Natural killer cell (primary cell): ENCODE measurements around the gene DUSP23. TPM values are rescaled to one million over a fixed set of nuclear protein-coding genes. Genes with fewer than 3 reads are reported as not detected.

Experiments
- ATAC-seq, 3 donors: fragments of 150-1000 bp in 2 of 3; fragments of 200-7000 bp in 1 of 3; cut with Tn5 transposase; 1 replicate in 1 of 3; 2 replicates in 2 of 3; pipeline ENCODE4 v1.10.0; 2021; ENCODE audit warnings: mild to moderate bottlenecking in 2 of 3, moderate library complexity in 2 of 3
- DNase-seq, 2 donors: peaks; one replicate each; pipeline versions ENCODE4 v3.0.0 to v3.0.0-alpha.2; 2013 to 2021; ENCODE audit warnings: mixed read lengths in 1 of 2
- H3K27ac ChIP-seq: one replicate; pipeline ENCODE4 v1.5.1; 2013; ENCODE audit warnings: mild to moderate bottlenecking, low read length
- H3K27me3 ChIP-seq: one replicate; pipeline ENCODE4 v1.6.1; 2013; ENCODE audit warnings: low read length; ENCODE audit not compliant: control insufficient read depth, insufficient read depth
- H3K36me3 ChIP-seq: one replicate; pipeline ENCODE4 v1.6.1; 2013; ENCODE audit warnings: low read length; ENCODE audit not compliant: control insufficient read depth, insufficient read depth
- H3K4me1 ChIP-seq: one replicate; pipeline ENCODE4 v1.6.1; 2013; ENCODE audit warnings: low read length; ENCODE audit not compliant: control insufficient read depth, insufficient read depth
- H3K4me3 ChIP-seq: one replicate; pipeline ENCODE4 v1.5.1; 2013; ENCODE audit warnings: low read length
- H3K9me3 ChIP-seq: one replicate; pipeline ENCODE4 v1.6.1; 2013; ENCODE audit warnings: low read length; ENCODE audit not compliant: control insufficient read depth, insufficient read depth
- H3K27ac Mint-ChIP-seq, 2 donors: one replicate each; pipeline ENCODE4 v1.8.0; 2022; ENCODE audit warnings: mild to moderate bottlenecking in 2 of 2, mixed read lengths in 2 of 2, moderate library complexity in 1 of 2
- H3K27me3 Mint-ChIP-seq, 2 donors: one replicate each; pipeline ENCODE4 v1.8.0; 2022; ENCODE audit warnings: low read depth in 2 of 2, mixed read lengths in 2 of 2
- H3K36me3 Mint-ChIP-seq: one replicate; pipeline ENCODE4 v1.8.0; 2022; ENCODE audit warnings: mixed read lengths
- H3K4me1 Mint-ChIP-seq, 2 donors: one replicate each; pipeline ENCODE4 v1.8.0; 2022; ENCODE audit warnings: mixed read lengths in 2 of 2
- H3K4me3 Mint-ChIP-seq: one replicate; pipeline ENCODE4 v1.8.0; 2022; ENCODE audit warnings: mild to moderate bottlenecking, moderate library complexity, mixed read lengths
- H3K9me3 Mint-ChIP-seq, 2 donors: one replicate each; pipeline ENCODE4 v1.8.0; 2022; ENCODE audit warnings: mixed read lengths in 2 of 2
- CTCF ChIP-seq: fragments of 200-600 bp; IDR thresholded peaks from one replicate; pipeline ENCODE4 v1.8.0; 2022; ENCODE audit warnings: antibody characterized with exemption
- WGBS: methylation state at CpG from one replicate; pipeline ENCODE4 v1.1.7; 2013; ENCODE audit warnings: missing lambda C conversion rate; ENCODE audit not compliant: insufficient coverage; 5-methylcytosine and 5-hydroxymethylcytosine counted together
- intact Hi-C: fragments of 100-400 bp; cut with micrococcal nuclease; formaldehyde crosslinking; loops from one replicate; pipeline ENCODE4 v1.14.2; 2022
- total RNA-seq, 4 donors: library from RNA; stranded (reverse); fragments of 120-200 nt in 1 of 4; gene quantifications; one replicate each; pipeline versions ENCODE4 v1.2.3 to v1.2.4, GENCODE V29; 2013 to 2022

DUSP23 gene
- total RNA-seq, 3 donors from 2014 or later (not counting 1 experiment from before 2014, with no cell fraction given) = 18.6 to 22.1 (median 21.1) TPM

DNA sequence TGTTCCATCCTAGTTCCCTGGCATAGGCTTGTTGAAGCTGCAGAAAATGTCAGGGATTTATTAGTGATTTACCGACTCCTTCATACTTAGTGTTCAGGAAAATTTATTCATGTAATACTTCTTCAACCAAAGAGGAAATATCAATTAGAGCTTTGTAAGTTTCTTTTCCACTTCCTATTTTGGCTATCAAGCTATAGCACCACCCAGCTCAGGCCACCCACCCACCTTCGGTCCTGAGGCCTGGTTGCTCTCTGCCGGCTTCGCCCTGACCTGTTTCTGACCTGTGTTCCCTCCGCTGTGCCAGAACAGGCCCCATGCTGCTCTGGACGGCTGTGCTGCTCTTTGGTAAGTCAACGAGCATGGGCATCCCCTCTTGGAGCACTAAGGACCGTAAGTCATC is 21.3 kb downstream of the DUSP23 start, which contains the start of gene FCRL6:
Gene FCRL6, plus strand, starts transcription at position 250 of the 400 bp plus-strand sequence. Its CDS starts 65 bp downstream, at position 315.
- H3K27ac ChIP-seq = peak within 1 kb of the TSS; percentile 57

DNA sequence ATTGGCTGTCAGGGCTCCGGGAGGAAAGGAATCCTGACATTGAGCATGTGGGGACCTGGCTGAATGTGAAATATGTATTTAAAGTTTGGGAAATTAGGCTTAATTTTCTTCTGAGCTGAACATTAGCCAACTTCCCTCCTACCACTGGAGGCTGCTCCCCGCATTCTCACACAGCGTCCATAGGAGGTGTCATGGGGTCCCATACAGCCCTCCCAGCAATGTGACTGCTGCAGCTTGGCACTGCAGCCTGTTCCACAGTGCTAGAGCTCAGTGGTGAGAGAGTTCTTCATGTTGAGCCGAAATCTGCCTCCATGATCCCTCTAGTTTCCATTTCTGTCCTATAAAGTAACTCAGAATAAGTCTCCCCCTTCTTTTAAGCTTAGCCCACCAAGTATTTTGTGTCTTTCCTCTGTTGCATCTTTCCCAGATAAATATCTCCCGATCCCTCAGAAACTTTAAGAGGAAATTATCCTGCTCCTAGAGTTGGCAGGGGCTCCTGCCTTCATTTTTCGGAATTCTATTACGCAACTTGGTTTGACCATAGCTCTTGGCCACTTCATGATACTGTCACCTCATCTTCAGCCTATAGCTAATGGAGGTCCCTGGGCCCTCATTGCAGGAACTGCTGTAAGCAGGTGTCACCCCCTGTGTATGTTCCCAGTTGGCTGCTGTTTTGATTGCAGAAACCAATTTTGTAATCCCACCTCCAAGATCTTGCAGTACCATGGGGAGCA is 23.4 kb downstream of the DUSP23 start:
- peaks cover 67% of the 10 kb centered on the region for H3K4me1 ChIP-seq
- H3K4me1 Mint-ChIP-seq = peaks cover 87 to 90% of the 10 kb centered on the region in 2 donors
- intact Hi-C loops = loop anchor here (1.0 to 10.0 kb wide), 3 partner anchors 10 to 201 kb away; no protein-coding TSS in a partner anchor

More for the DNA sequence above, 21.3 kb downstream of the DUSP23 start, which contains the start of gene FCRL6:
- peak within 1 kb of the TSS; percentile 96 for H3K4me3 Mint-ChIP-seq
- Histone ChIP-seq H3K27me3 (no peaks in the 10 kb centered on the region), H3K4me3 (peak within 1 kb of the TSS; percentile 49), H3K9me3 (no peaks in the 10 kb centered on the region), H3K4me1 (peaks cover 67% of the 10 kb centered on the region), H3K36me3 (peaks cover 9% of the 10 kb centered on the region)
- peak within 1 kb of the TSS; percentile 87 to 90 for H3K27ac Mint-ChIP-seq
- no peak for DNase-seq
- peaks cover 0 to 4% of the 10 kb centered on the region in 2 donors for H3K9me3 Mint-ChIP-seq
- TF ChIP-seq CTCF = no peak
- intact Hi-C loops = loop anchor here (5.0 to 10.0 kb wide), 2 partner anchors 50 to 203 kb away; no protein-coding TSS in a partner anchor
- H3K27me3 Mint-ChIP-seq = peaks cover 0 to 11% of the 10 kb centered on the region in 2 donors
- WGBS = 55% methylated on average over 7 of the region's 8 CpGs
- H3K36me3 Mint-ChIP-seq = peaks cover 24% of the 10 kb centered on the region
- H3K4me1 Mint-ChIP-seq = peaks cover 87 to 91% of the 10 kb centered on the region in 2 donors
- no peak for ATAC-seq

DNA sequence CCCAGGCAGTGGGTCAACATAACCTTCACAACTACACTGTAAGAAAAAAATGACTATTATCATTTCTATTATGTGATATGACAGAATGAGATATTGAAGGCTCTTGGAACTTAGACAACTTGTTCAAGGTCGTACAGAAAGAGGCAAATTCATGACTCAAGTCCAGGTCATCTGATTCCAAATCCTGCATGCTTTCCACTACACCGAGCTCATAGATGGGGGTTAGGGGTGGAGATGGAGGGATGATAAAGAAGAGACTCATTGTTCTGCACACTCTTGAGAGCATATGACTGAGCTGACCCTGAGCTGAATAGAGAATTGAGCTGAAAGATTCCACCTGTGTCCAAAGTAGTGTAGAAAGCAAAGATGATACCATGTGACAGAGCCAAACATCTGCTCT is 24.2 kb downstream of the DUSP23 start:
- Mint-ChIP-seq H3K4me1 (peaks cover 82 to 83% of the 10 kb centered on the region in 2 donors), H3K27ac (peak overlapping the region; percentile 87 to 90)
- intact Hi-C loops = loop anchor here (5.0 to 10.0 kb wide), 2 partner anchors 47 to 200 kb away; no protein-coding TSS in a partner anchor

More for the DNA sequence above, 23.4 kb downstream of the DUSP23 start:
- Mint-ChIP-seq H3K36me3 (peaks cover 30% of the 10 kb centered on the region), H3K4me3 (peak overlapping the region; percentile 96), H3K27me3 (peaks cover 0 to 11% of the 10 kb centered on the region in 2 donors), H3K9me3 (peaks cover 0 to 4% of the 10 kb centered on the region in 2 donors), H3K27ac (peak overlapping the region; percentile 87 to 90)
- H3K27me3 ChIP-seq = no peaks in the 10 kb centered on the region
- no peak for TF ChIP-seq CTCF
- H3K9me3 ChIP-seq = no peaks in the 10 kb centered on the region
- peak overlapping the region; percentile 49 for H3K4me3 ChIP-seq
- DNase-seq (peak in 1 of 2 donors; percentile 20), ATAC-seq (peak; percentile 27 to 36 (median 33))
- peaks cover 24% of the 10 kb centered on the region for H3K36me3 ChIP-seq
- 64% methylated on average over 6 of the region's 7 CpGs for WGBS
- peak overlapping the region; percentile 26 for H3K27ac ChIP-seq

More for the DNA sequence above, 24.2 kb downstream of the DUSP23 start:
- H3K4me3 ChIP-seq = no peak overlapping the region
- H3K27me3 ChIP-seq = no peaks in the 10 kb centered on the region
- no peak overlapping the region for H3K27ac ChIP-seq
- DNase-seq (no peak), ATAC-seq (no peak)
- H3K27me3 Mint-ChIP-seq = peaks cover 0 to 11% of the 10 kb centered on the region in 2 donors
- H3K4me1 ChIP-seq = peaks cover 60% of the 10 kb centered on the region
- WGBS = 79% methylated on average over 2 of the region's 2 CpGs
- H3K9me3 Mint-ChIP-seq = peaks cover 0 to 4% of the 10 kb centered on the region in 2 donors
- peak overlapping the region; percentile 96 for H3K4me3 Mint-ChIP-seq
- no peaks in the 10 kb centered on the region for H3K9me3 ChIP-seq
- no peak for TF ChIP-seq CTCF
- H3K36me3 Mint-ChIP-seq = peaks cover 30% of the 10 kb centered on the region
- H3K36me3 ChIP-seq = peaks cover 32% of the 10 kb centered on the region
